Ovary (tissue), 9 donors: ENCODE results near the gene EIF3A. TPM values are rescaled to one million over a fixed set of nuclear protein-coding genes. Genes with fewer than 3 reads are reported as not detected.

Source experiments
- DNase-seq, 5 donors: peaks; one replicate each; pipeline ENCODE4 v3.0.0-alpha.2; 2019 to 2020
- H3K27ac ChIP-seq, 2 donors: fragments of 200-600 bp; one replicate each; pipeline versions ENCODE4 v1.5.1 to v1.8.0; 2019 to 2022
- H3K27me3 ChIP-seq: fragments of 200-600 bp; one replicate; pipeline ENCODE4 v1.8.0; 2022
- H3K36me3 ChIP-seq: fragments of 200-600 bp; sonication (generic); one replicate; pipeline ENCODE4 v1.5.1; 2019
- H3K4me1 ChIP-seq: one replicate; pipeline ENCODE4 v1.8.1; 2013; ENCODE audit warnings: mild to moderate bottlenecking, moderate library complexity; ENCODE audit not compliant: insufficient read depth
- H3K4me3 ChIP-seq: fragments of 200-600 bp; sonication (generic); one replicate; pipeline ENCODE4 v1.5.1; 2017
- H3K9me3 ChIP-seq, 2 donors: fragments of 200-600 bp in 1 of 2; sonication (generic) in 1 of 2; one replicate each; pipeline versions ENCODE4 v1.5.1 to v1.8.1; 2013 to 2019; ENCODE audit warnings: mild to moderate bottlenecking in 1 of 2, moderate library complexity in 1 of 2
- EP300 ChIP-seq: sonication (generic); formaldehyde crosslinking; IDR thresholded peaks from one replicate; pipeline ENCODE4 v1.6.1; 2017; ENCODE audit warnings: antibody characterized with exemption
- POLR2A ChIP-seq: fragments of 450-650 bp; IDR thresholded peaks from one replicate; pipeline ENCODE4 v1.6.1; 2017; ENCODE audit warnings: antibody characterized with exemption, mild to moderate bottlenecking, moderate library complexity
- WGBS, 3 donors: extraction: QIAGEN DNeasy Blood & Tissue Kit in 1 of 3; methylation state at CpG; one replicate each; pipeline versions ENCODE4 v1.1.5 to v1.1.7; 2013 to 2017; 5-methylcytosine and 5-hydroxymethylcytosine counted together
- intact Hi-C, 4 donors: fragments of 100-400 bp; cut with DNase I; formaldehyde crosslinking; loops; one replicate each; pipeline versions ENCODE4 v1.11.0 to v1.15.1; 2022 to 2023
- polyA plus RNA-seq, 2 donors: library from polyadenylated mRNA; stranded (reverse); fragments of 200-250 nt in 1 of 2; fragments of 350-450 nt in 1 of 2; fragmentation: Illumina TruSeq in 1 of 2; extraction: RNeasy Lipid Tissue Mini Kit (QIAGEN cat#74804) in 1 of 2; gene quantifications; one replicate each; pipeline ENCODE4 v1.2.3, GENCODE V29; 2013 to 2014
- total RNA-seq, 7 donors: library from RNA; depleted of rRNA in 2 of 7; stranded (reverse); fragments of >200 nt in 2 of 7; fragmentation: NEBNext Ultra II Directional in 3 of 7; extraction: Animal tissue kit (Norgen Biotek cat#: 25700) in 3 of 7; gene quantifications; one replicate each; pipeline versions ENCODE4 v1.1.0 to v1.2.4, GENCODE V29; 2016 to 2023
- TF ChIP-seq, protein P1 (sequence below), 3 donors: fragments of 450-650 bp in 2 of 3; fragments of 200-600 bp in 1 of 3; IDR thresholded peaks; one replicate each; pipeline versions ENCODE4 v1.5.1 to v1.8.0; 2016 to 2022; ENCODE audit warnings: antibody characterized with exemption in 3 of 3, mild to moderate bottlenecking in 1 of 3
- donor health status: DM: no; HTN: no; CAD: no; lungs with moderate emphysema.
- donor health status: DM: no; HTN: no; CAD: no.
- donor health status: Bipolar disorder and iron deficiency.
- donor health status: DM: yes; HTN: yes; CAD: no.
- donor health status: DM: no; HTN: no; CAD: no.
- donor health status: DM: yes; HTN: yes; CAD: no.

Gene EIF3A
- total and polyA plus RNA-seq, 9 donors, result 53.9 to 113 (median 88.1) TPM

- intact Hi-C loops, result no loop called here
- H3K4me3 ChIP-seq, result no peak overlapping the region
- TF ChIP-seq POLR2A, result no peak
- TF ChIP-seq, protein P1, sequence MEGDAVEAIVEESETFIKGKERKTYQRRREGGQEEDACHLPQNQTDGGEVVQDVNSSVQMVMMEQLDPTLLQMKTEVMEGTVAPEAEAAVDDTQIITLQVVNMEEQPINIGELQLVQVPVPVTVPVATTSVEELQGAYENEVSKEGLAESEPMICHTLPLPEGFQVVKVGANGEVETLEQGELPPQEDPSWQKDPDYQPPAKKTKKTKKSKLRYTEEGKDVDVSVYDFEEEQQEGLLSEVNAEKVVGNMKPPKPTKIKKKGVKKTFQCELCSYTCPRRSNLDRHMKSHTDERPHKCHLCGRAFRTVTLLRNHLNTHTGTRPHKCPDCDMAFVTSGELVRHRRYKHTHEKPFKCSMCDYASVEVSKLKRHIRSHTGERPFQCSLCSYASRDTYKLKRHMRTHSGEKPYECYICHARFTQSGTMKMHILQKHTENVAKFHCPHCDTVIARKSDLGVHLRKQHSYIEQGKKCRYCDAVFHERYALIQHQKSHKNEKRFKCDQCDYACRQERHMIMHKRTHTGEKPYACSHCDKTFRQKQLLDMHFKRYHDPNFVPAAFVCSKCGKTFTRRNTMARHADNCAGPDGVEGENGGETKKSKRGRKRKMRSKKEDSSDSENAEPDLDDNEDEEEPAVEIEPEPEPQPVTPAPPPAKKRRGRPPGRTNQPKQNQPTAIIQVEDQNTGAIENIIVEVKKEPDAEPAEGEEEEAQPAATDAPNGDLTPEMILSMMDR (IDR thresholded peaks at IDR 0.05), result no peak
- TF ChIP-seq EP300, result no peak
- no peaks in the 10 kb centered on the region for H3K27me3 ChIP-seq
- H3K36me3 ChIP-seq, result no peaks in the 10 kb centered on the region
- WGBS, 3 donors, result 52 to 57% (median 54%) methylated on average over 8 of the region's 8 CpGs
- no peaks in the 10 kb centered on the region for H3K9me3 ChIP-seq
- no peak for DNase-seq
- H3K27ac ChIP-seq, result no peak overlapping the region
- H3K4me1 ChIP-seq, result no peaks in the 10 kb centered on the region
Measured at GRCh38 chr10:119023553-119023868, 57.1 kb downstream of the EIF3A start.

DNA sequence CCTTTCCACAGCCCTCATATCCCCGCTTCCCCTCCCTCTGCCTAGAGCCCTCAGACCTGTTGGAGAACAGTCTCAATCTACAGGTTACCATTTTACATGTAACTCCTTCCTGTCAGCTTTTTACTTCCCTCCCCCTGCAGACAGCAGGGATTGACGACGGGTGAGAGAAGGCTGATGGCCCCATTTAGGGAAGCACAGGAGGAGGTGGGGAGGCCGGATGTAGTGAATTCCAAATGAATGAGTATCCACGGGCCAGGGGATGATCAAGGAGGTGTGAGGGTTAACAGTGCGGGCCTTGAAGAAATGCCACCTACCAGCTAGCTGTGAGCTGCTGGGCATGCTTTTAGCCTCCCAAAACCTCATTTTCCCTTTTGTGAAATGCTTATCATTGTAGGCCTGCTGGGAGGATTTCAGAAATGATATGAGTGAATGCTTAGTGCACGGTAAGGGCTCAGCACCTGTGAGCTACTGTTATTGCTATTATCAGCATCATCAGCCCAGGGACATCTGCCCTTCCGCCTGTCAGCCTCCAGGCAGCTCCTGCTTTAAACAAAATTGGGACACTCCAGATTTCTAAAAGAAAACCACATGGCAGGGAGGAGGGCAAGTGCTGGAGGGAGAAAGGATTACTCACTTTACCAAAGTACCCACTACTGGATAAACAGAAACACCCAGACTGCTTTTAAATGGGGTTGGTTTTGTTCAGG, 57.6 kb downstream of the EIF3A start:
- H3K27me3 ChIP-seq, result no peaks in the 10 kb centered on the region
- DNase-seq, result no peak
- 36 to 46% (median 40%) methylated on average over 8 of the region's 8 CpGs for WGBS, 3 donors
- no peaks in the 10 kb centered on the region for H3K36me3 ChIP-seq
- intact Hi-C loops, result no loop called here
- TF ChIP-seq EP300 (no peak), POLR2A (no peak)
- TF ChIP-seq, protein P1 (IDR thresholded peaks at IDR 0.05), result no peak
- H3K4me3 ChIP-seq, result no peak overlapping the region
- H3K4me1 ChIP-seq, result no peaks in the 10 kb centered on the region
- no peaks in the 10 kb centered on the region for H3K9me3 ChIP-seq
- H3K27ac ChIP-seq, result no peak overlapping the region

DNA sequence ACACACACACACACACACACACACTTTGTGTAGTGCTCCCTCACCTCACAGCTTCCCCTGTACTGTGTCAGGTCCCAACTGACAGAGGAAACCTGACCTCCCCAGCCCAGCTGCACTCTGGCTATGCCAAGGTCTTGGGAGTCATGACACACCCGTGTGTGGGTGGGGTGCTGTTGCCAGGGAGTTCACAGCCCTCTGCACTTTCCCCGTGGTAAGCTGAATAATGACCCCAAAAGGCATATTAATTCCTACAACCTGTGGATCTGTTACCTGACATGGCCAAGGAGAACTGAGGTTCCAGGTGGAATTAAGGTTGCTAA, 60.0 kb downstream of the EIF3A start:
- DNase-seq, result no peak
- Histone ChIP-seq H3K9me3 (no peaks in the 10 kb centered on the region), H3K4me1 (no peaks in the 10 kb centered on the region), H3K27ac (no peak overlapping the region), H3K27me3 (no peaks in the 10 kb centered on the region), H3K4me3 (no peak overlapping the region), H3K36me3 (no peaks in the 10 kb centered on the region)
- intact Hi-C loops, result no loop called here
- TF ChIP-seq EP300 (no peak), POLR2A (no peak)
- TF ChIP-seq, protein P1 (IDR thresholded peaks at IDR 0.05), result no peak
- whole genome bisulfite sequencing, 3 donors, result 7 to 19% (median 18%) methylated on average over 2 of the region's 2 CpGs

GRCh38 chr10:119007211-119007574, 73.4 kb downstream of the EIF3A start:
- Histone ChIP-seq H3K4me3 (no peak overlapping the region), H3K27ac (no peak overlapping the region), H3K9me3 (no peaks in the 10 kb centered on the region), H3K4me1 (no peaks in the 10 kb centered on the region), H3K27me3 (no peaks in the 10 kb centered on the region), H3K36me3 (no peaks in the 10 kb centered on the region)
- DNase-seq, result no peak
- intact Hi-C loops, result no loop called here
- TF ChIP-seq POLR2A (no peak), EP300 (no peak)
- TF ChIP-seq, protein P1 (IDR thresholded peaks at IDR 0.05), result no peak
- 29 to 46% (median 33%) methylated on average over 4 of the region's 4 CpGs for WGBS, 3 donors
